GM19099 (cell line): Measurements from ENCODE around the gene GSX2.

Experiments
- POLR2A ChIP-seq: IDR thresholded peaks from 3 replicates; pipeline ENCODE4 v1.6.1; 2011; ENCODE audit warnings: low read depth; ENCODE audit not compliant: insufficient read length; ENCODE audit errors: extremely low read depth

GSX2 gene

GRCh38 chr4:54066088-54066415, 33.9 kb upstream of the GSX2 start:
- TF ChIP-seq POLR2A, result no peak

GRCh38 chr4:54066718-54067129, 33.2 kb upstream of the GSX2 start:
- no peak for TF ChIP-seq POLR2A

GRCh38 chr4:54067166-54067565, 32.8 kb upstream of the GSX2 start:
- TF ChIP-seq POLR2A, result no peak

- no peak for TF ChIP-seq POLR2A
Measured at GRCh38 chr4:54073271-54073880, 26.6 kb upstream of the GSX2 start.

- no peak for TF ChIP-seq POLR2A
Measured at GRCh38 chr4:54074381-54074780, 25.6 kb upstream of the GSX2 start.

- TF ChIP-seq POLR2A, result no peak
Measured at GRCh38 chr4:54076673-54077072, 23.3 kb upstream of the GSX2 start.

DNA sequence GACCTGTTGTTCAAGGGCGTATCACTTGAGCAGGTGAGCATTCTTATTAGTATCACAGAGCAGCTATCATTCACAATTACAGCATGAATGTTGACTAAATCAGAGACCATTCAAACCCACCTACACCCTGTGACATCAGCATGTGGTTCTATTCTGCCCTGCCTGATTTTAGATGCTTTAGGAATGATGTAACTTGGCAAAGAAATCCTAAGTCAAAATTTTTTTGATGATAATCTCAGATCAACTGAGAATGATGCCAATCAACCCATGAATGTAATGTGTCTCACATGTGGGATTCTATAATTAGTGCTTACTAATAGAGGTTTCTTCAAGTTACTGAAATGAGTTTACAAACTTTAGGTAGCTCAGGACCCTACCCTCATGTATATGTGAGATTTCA, 22.2 kb upstream of the GSX2 start:
- no peak for TF ChIP-seq POLR2A

GRCh38 chr4:54082168-54082567, 17.8 kb upstream of the GSX2 start:
- TF ChIP-seq POLR2A, result no peak

GRCh38 chr4:54085284-54085683, 14.7 kb upstream of the GSX2 start:
- no peak for TF ChIP-seq POLR2A

- no peak for TF ChIP-seq POLR2A
Measured at GRCh38 chr4:54089875-54090274, 10.1 kb upstream of the GSX2 start.

DNA sequence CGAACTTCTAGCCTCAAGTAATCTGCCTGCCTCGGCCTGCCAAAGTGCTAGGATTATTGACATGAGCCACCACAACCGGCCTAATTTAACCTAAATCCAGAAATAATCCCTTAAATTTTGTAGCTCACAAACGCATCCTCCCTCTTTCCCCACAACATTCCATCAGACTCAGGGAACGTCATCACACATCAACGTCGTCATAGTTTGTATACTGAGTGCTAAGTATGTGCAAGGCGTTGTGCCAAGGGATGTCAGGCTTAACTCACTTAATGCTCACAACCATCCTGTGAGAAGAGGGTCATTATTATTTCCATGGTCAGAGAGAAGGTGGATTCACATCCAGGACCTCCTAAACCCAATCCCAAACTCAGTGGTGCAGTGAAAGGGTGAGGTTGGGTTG, 9.6 kb upstream of the GSX2 start:
- no peak for TF ChIP-seq POLR2A

DNA sequence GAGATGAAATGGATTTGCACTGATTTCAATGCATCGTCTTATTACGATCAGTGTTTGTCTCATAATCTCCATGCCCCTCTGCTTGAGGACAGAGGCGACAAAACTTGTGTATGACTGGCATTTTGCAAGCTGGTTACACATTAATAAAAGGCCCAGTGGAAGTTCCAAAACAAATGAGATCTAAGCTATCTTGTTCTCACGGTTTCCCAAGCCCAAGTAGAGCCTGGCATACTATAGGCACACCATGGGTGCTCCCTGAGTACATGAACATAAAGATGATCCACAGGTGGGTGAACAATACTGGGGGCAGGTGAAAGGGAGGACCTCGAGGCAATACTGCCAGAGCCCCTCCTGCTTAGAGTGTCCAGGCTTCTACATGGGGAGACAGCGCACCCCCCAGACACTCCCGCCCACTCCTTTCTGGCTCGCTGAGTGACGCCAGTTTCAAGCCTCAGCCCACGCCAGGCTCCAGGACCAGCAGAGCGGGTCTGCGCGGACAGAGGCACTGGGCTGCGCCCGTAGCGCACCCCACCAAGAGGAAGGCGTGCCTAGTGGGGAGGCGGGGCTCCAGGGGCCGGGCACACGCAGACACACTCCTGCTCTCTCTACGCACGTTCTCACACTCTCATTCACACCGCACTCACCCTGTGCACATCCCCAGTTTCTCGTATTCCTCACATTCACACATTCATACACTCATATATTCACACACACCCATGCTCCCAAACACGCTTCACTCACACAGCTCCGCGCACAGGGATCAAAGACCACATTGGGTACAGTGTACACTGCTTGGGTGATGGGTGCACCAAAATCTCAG, 8.9 kb upstream of the GSX2 start:
- no peak for TF ChIP-seq POLR2A

DNA sequence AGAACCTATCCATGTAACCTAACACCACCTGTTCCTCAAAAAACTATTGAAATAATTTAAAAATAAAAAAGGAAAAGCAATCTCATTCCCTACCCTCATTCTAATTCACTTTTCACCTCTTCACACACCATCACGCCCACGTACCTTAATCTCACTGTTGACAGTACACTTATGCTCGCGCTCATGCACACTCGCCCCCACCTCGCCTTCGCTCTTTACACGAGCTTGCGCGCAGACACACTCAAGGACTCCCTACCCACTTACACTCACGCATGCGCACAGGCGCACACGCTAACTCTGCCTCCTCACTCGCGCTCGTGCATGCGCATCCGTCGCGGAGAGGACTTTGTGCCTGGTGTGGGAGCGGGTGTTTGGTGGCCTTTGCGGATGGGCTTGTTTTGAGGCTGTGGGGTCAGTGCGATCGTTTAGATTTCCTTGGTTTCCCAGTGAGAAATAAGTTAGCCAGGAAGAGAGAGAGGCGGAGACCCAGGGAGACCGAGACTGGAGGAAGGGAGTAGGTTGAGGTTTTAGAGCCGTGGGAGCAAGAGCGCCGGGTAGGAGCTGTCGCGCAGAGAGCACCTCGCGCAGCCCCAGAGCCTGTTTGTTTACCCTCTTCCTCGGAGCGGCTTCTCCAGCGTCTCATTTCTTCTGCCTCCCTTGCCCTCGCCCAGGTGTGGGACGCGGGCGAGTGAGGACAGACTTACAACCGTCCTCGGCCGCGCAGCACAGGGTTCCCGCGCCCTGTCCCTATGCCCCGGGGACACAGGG, 8.1 kb upstream of the GSX2 start:
- peak; percentile 46 for TF ChIP-seq POLR2A

- no peak for TF ChIP-seq POLR2A
Measured at GRCh38 chr4:54092405-54093323, 7.3 kb upstream of the GSX2 start.
